ENCODE measurements around the gene SEMA3G. TPM values are rescaled to one million over a fixed set of nuclear protein-coding genes. Genes with fewer than 3 reads are reported as not detected.

Gene SEMA3G
- total RNA-seq, 1 experiment from 2014 or later: 1.3 TPM

DNA sequence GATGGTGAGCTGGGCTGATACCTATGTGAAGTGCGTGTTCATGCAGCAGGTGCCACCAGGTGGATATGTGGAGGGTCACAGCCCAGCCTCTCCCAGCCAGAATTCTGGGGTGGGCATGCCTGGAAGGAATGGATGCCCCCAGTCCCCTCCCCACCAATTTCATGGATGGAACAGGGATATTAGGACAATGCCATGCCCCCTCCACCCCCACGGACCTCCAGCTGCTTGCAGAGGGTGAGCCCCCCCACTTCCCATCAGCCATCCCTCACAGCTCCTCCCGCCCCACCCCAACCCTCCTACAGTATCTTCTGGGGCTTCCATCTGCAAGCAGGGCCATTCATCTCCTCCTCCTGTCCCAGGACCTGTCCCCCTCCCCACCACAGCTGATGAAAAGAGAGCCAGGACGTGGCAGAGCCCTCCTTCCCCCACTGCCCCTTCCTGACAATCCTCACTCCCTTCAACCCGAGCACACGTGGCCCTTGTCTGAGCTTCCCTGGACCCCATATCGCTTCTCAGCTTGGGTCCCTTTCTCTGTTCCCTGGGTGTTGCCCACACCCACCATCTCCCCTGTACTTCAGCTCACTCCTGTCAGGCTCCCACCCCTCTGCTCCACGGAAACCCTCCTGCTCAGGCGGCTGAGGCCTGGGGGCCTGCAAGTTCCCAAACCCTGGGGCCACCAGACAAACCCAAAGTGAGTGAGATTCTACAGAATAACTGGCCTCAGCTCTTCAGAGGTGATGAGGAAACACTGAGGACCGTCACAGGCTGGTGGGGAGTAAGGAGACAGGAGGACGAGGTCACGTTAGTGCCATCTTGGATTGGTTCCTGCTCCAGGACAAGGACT, 2.8 kb upstream of the SEMA3G start:
- no peaks in the 10 kb centered on the region for H3K36me3 ChIP-seq (ENCODE audit: low read depth)
- H3K9me2 ChIP-seq (ENCODE audit: insufficient read depth): no peaks in the 10 kb centered on the region
- ChIA-PET POLR2A (ENCODE audit: unreplicated experiment) (interaction anchor here (0.8 kb wide), 1 partner anchor 72 kb away, joined by 9 read pairs; no protein-coding TSS in a partner anchor), CTCF (interaction anchor here (1.2 to 3.8 kb wide), 3 partner anchors 20 to 115 kb away, joined by 3 to 21 read pairs (median 3); no protein-coding TSS in a partner anchor)
- intact Hi-C loops (cut with micrococcal nuclease; ENCODE audit: unreplicated experiment): loop anchor here (1.0 kb wide), 1 partner anchor 19 kb away; no protein-coding TSS in a partner anchor
- H2AFZ ChIP-seq: no peak overlapping the region
- peaks cover 5% of the 10 kb centered on the region; the same call in 1 of the 2 replicates for H3F3A ChIP-seq (ENCODE audit: insufficient read depth, low read depth)
- BruUV-seq (replicated peaks): no TSS peak
- H3K27me3 ChIP-seq (ENCODE audit: insufficient read depth, low read depth): no peaks in the 10 kb centered on the region
- H3K4me1 ChIP-seq (replicated peaks; ENCODE audit: insufficient read depth): peaks cover 13% of the 10 kb centered on the region; the same call in 1 of the 2 replicates
- no peak overlapping the region for H3K4me2 ChIP-seq
- no peak overlapping the region for H3K27ac ChIP-seq
- no peaks in the 10 kb centered on the region for H4K20me1 ChIP-seq (ENCODE audit: insufficient read depth)
- DNase-seq: no peak
- no peak overlapping the region for H3K4me3 ChIP-seq
- H3K9me3 ChIP-seq (ENCODE audit: insufficient read depth, low read depth): no peaks in the 10 kb centered on the region
- H3K79me2 ChIP-seq (ENCODE audit: low read depth): no peaks in the 10 kb centered on the region
- TF ChIP-seq, protein P1, sequence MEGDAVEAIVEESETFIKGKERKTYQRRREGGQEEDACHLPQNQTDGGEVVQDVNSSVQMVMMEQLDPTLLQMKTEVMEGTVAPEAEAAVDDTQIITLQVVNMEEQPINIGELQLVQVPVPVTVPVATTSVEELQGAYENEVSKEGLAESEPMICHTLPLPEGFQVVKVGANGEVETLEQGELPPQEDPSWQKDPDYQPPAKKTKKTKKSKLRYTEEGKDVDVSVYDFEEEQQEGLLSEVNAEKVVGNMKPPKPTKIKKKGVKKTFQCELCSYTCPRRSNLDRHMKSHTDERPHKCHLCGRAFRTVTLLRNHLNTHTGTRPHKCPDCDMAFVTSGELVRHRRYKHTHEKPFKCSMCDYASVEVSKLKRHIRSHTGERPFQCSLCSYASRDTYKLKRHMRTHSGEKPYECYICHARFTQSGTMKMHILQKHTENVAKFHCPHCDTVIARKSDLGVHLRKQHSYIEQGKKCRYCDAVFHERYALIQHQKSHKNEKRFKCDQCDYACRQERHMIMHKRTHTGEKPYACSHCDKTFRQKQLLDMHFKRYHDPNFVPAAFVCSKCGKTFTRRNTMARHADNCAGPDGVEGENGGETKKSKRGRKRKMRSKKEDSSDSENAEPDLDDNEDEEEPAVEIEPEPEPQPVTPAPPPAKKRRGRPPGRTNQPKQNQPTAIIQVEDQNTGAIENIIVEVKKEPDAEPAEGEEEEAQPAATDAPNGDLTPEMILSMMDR (conservative IDR thresholded peaks at IDR 0.05): no peak
- no peak for TF ChIP-seq EZH2 (IDR thresholded peaks at IDR 0.05; ENCODE audit: low read depth)

DNA sequence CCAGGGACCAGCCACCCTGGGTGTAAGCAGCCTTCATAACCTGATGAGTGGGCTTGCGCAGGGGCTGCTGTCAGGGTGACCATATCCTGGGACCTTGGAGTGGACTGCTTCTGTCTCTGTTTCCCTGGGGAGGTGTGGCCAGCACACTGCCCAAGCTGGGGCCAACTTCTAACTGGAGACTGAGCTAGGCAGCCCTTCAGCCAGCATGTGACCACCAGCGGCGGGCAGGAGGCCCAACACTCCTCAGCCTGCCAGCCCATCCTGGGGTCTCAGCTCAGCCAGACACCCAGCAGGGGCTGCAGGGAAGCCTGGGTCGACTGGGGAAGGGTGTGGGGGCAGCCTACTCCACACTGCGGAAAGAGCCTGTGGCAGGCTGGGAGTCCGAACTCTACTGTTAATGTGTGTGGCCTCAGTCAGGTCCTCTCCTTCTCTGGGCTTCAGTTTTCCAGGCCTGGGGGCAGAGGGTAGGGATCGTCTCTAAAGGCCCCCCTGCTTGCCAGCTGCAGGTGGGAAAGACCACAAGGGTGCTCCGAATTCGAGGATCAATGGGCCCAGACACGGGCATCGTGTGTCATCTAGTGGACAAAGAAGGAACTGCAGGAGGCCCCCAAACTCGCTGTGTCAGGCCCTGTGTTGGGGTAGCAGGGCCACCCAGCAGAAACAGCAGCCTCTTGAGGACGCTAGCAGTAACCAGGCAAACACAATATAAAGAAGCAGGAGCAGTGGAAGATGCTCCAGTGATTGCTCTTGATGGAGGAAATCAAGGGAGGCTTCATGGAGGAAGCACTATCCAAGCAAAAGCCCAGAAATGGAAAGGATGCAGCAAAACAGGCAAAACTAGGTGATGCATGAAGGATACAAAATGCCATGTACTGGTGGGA, 2.0 kb upstream of the SEMA3G start:
- H3K9me2 ChIP-seq (ENCODE audit: insufficient read depth): no peaks in the 10 kb centered on the region
- H3K27me3 ChIP-seq (ENCODE audit: insufficient read depth, low read depth): no peaks in the 10 kb centered on the region
- no peak overlapping the region for H3K4me3 ChIP-seq
- H3K9me3 ChIP-seq (ENCODE audit: insufficient read depth, low read depth): no peaks in the 10 kb centered on the region
- H3K4me1 ChIP-seq (replicated peaks; ENCODE audit: insufficient read depth): peaks cover 12% of the 10 kb centered on the region; the same call in 1 of the 2 replicates
- DNase-seq: peak; percentile 47 to 63
- no peak overlapping the region for H3K4me2 ChIP-seq
- H3K36me3 ChIP-seq (ENCODE audit: low read depth): no peaks in the 10 kb centered on the region
- no peaks in the 10 kb centered on the region for H3K79me2 ChIP-seq (ENCODE audit: low read depth)
- CTCF ChIA-PET: interaction anchor here (0.6 to 3.8 kb wide), 3 partner anchors 19 to 232 kb away, joined by 3 to 21 read pairs (median 3); no protein-coding TSS in a partner anchor
- no peak for TF ChIP-seq EZH2 (IDR thresholded peaks at IDR 0.05; ENCODE audit: low read depth)
- TF ChIP-seq, protein P1 (conservative IDR thresholded peaks at IDR 0.05): peak; percentile 98
- no peak overlapping the region for H3K27ac ChIP-seq
- no peak overlapping the region for H2AFZ ChIP-seq
- POLR2A ChIA-PET (ENCODE audit: unreplicated experiment): no interaction called here
- H4K20me1 ChIP-seq (ENCODE audit: insufficient read depth): no peaks in the 10 kb centered on the region
- H3F3A ChIP-seq (ENCODE audit: insufficient read depth, low read depth): peaks cover 5% of the 10 kb centered on the region; the same call in 1 of the 2 replicates
- no TSS peak for BruUV-seq (replicated peaks)
- intact Hi-C loops (cut with micrococcal nuclease; ENCODE audit: unreplicated experiment): loop anchor here (1.0 kb wide), 1 partner anchor 19 kb away; no protein-coding TSS in a partner anchor

DNA sequence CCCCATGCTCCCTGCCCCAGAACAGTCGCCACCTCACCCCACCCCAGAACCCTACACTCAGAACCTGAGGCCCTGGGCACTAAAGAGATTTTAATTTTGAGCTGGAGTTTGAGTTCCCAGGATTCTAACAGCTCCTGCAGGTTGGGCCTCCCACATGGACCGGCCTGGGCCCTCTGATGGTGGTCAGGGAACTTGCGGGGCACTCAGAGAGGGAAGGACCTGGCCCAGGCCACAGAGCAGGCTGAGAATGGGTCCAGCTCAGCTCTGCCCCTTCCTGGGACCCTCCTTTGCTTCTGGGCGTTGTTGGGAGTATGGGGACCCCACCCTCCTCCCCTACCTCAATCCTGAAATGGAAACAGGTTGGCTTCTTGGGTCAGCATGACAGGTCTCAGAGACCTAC, 1.1 kb upstream of the SEMA3G start:
- TF ChIP-seq, protein P1 (conservative IDR thresholded peaks at IDR 0.05): no peak
- TF ChIP-seq EZH2 (IDR thresholded peaks at IDR 0.05; ENCODE audit: low read depth): no peak
- intact Hi-C loops (cut with micrococcal nuclease; ENCODE audit: unreplicated experiment): no loop called here
- CTCF ChIA-PET: interaction anchor here (0.6 to 3.8 kb wide), 2 partner anchors 34 to 225 kb away, joined by 4 to 21 read pairs; no protein-coding TSS in a partner anchor
- Histone ChIP-seq H3K4me2 (no peak overlapping the region), H2AFZ (no peak overlapping the region), H3F3A (ENCODE audit: insufficient read depth, low read depth) (peaks cover 5% of the 10 kb centered on the region; the same call in 1 of the 2 replicates), H3K9me2 (ENCODE audit: insufficient read depth) (no peaks in the 10 kb centered on the region), H3K27ac (no peak overlapping the region), H3K9me3 (ENCODE audit: insufficient read depth, low read depth) (no peaks in the 10 kb centered on the region), H4K20me1 (ENCODE audit: insufficient read depth) (no peaks in the 10 kb centered on the region), H3K27me3 (ENCODE audit: insufficient read depth, low read depth) (no peaks in the 10 kb centered on the region), H3K36me3 (ENCODE audit: low read depth) (no peaks in the 10 kb centered on the region), H3K4me1 (replicated peaks; ENCODE audit: insufficient read depth) (peaks cover 12% of the 10 kb centered on the region; the same call in 1 of the 2 replicates), H3K4me3 (no peak overlapping the region), H3K79me2 (ENCODE audit: low read depth) (no peaks in the 10 kb centered on the region)
- DNase-seq: no peak
- POLR2A ChIA-PET (ENCODE audit: unreplicated experiment): no interaction called here
- BruUV-seq (replicated peaks): no TSS peak
